ENCODE measurements around the gene AHI1. TPM values are rescaled to one million over a fixed set of nuclear protein-coding genes. Genes with fewer than 3 reads are reported as not detected.

AHI1 gene
- total RNA-seq, 1 experiment from 2014 or later: 18.8 TPM

DNA sequence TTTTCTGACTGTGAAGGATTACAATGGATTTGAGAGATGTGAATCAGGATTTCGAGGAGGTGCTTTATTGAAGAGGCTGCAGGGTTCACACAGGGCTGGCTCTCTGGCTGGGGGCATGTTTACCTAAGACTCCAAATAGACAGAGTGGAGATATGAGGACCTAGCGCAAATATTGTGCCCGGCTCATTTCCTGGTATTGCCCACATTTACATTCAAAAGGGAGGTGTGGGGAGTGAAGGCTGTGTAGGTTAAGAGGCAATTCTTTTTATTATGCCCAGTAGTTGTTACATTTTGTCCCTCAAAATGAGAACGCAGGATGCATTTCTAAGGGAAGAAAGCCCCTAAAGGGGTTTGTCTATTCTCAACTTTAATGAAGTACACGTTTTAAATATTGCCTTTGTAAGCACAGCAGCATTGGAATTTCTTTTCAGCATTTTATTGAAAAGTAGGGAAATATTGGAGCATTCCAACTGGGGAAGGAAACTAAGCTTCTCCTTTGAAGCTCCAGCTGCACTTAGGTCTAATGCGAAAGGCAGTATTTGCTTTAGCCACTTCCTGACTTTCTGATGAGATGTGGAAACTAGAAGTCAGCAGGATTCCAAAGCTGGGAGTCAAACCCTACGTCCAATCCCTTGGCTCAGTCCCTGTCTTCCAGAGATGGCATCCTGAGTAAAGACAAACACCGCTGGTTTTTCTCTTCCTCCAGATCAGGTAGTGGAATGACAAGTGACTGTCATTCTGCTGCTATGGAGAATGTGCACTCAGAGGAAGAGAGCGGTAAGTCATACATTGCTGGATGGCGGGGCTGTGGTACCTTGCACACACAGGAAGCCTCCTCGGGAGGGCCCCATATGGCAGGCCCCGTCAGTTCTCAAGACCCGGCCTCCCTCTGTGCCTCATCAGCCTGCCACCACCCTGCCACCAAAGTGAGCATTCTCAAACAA, 245.8 kb downstream of the AHI1 start:
- ATAC-seq: peak; percentile 50
- Mint-ChIP-seq H3K4me1 (peaks cover 66% of the 10 kb centered on the region), H3K27ac (peak overlapping the region; percentile 95), H3K9me3 (peaks cover 30% of the 10 kb centered on the region), H3K36me3 (no peaks in the 10 kb centered on the region; the same call in 1 of the 2 replicates), H3K27me3 (ENCODE audit: low read depth) (0 out of 2 replicates have a peak, but pooled peaks cover 3% of the 10 kb centered on the region), H3K4me3 (peak overlapping the region; percentile 33; the same call in 1 of the 2 replicates)
- POLR2A ChIA-PET: no interaction called here
- TF ChIP-seq ZNF138 (CRISPR knock-in tag; conservative IDR thresholded peaks at IDR 0.05) (no peak), FOXP1 (CRISPR knock-in tag; IDR thresholded peaks at IDR 0.05; ENCODE audit: borderline replicate concordance) (no peak), JUN (CRISPR knock-in tag; IDR thresholded peaks at IDR 0.05) (no peak), FOXK1 (CRISPR knock-in tag; IDR thresholded peaks at IDR 0.05) (no peak), ZNF396 (CRISPR knock-in tag; IDR thresholded peaks at IDR 0.05; ENCODE audit: borderline replicate concordance) (no peak), TEAD1 (CRISPR knock-in tag; IDR thresholded peaks at IDR 0.05) (no peak), KAT7 (CRISPR knock-in tag; IDR thresholded peaks at IDR 0.05; ENCODE audit: borderline replicate concordance) (no peak), FOXJ3 (CRISPR knock-in tag; IDR thresholded peaks at IDR 0.05; ENCODE audit: borderline replicate concordance) (no peak)
- TF ChIP-seq, protein P1, sequence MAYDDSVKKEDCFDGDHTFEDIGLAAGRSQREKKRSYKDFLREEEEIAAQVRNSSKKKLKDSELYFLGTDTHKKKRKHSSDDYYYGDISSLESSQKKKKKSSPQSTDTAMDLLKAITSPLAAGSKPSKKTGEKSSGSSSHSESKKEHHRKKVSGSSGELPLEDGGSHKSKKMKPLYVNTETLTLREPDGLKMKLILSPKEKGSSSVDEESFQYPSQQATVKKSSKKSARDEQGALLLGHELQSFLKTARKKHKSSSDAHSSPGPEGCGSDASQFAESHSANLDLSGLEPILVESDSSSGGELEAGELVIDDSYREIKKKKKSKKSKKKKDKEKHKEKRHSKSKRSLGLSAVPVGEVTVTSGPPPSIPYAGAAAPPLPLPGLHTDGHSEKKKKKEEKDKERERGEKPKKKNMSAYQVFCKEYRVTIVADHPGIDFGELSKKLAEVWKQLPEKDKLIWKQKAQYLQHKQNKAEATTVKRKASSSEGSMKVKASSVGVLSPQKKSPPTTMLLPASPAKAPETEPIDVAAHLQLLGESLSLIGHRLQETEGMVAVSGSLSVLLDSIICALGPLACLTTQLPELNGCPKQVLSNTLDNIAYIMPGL (CRISPR knock-in tag; IDR thresholded peaks at IDR 0.05): no peak
- TF ChIP-seq, protein P2, sequence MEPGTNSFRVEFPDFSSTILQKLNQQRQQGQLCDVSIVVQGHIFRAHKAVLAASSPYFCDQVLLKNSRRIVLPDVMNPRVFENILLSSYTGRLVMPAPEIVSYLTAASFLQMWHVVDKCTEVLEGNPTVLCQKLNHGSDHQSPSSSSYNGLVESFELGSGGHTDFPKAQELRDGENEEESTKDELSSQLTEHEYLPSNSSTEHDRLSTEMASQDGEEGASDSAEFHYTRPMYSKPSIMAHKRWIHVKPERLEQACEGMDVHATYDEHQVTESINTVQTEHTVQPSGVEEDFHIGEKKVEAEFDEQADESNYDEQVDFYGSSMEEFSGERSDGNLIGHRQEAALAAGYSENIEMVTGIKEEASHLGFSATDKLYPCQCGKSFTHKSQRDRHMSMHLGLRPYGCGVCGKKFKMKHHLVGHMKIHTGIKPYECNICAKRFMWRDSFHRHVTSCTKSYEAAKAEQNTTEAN (CRISPR knock-in tag; IDR thresholded peaks at IDR 0.05): no peak
- TF ChIP-seq, protein P3, sequence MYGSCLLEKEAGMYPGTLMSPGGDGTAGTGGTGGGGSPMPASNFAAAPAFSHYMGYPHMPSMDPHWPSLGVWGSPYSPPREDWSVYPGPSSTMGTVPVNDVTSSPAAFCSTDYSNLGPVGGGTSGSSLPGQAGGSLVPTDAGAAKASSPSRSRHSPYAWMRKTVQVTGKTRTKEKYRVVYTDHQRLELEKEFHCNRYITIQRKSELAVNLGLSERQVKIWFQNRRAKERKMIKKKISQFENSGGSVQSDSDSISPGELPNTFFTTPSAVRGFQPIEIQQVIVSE (CRISPR knock-in tag; IDR thresholded peaks at IDR 0.05; ENCODE audit: borderline replicate concordance): no peak
- TF ChIP-seq, protein P4, sequence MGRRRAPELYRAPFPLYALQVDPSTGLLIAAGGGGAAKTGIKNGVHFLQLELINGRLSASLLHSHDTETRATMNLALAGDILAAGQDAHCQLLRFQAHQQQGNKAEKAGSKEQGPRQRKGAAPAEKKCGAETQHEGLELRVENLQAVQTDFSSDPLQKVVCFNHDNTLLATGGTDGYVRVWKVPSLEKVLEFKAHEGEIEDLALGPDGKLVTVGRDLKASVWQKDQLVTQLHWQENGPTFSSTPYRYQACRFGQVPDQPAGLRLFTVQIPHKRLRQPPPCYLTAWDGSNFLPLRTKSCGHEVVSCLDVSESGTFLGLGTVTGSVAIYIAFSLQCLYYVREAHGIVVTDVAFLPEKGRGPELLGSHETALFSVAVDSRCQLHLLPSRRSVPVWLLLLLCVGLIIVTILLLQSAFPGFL (CRISPR knock-in tag; IDR thresholded peaks at IDR 0.05; ENCODE audit: borderline replicate concordance): no peak
- no peak for DNase-seq (ENCODE audit: low spot score)
- CTCF ChIA-PET: interaction anchor here (0.6 to 2.1 kb wide), 3 partner anchors 19 to 107 kb away, joined by 3 to 6 read pairs (median 5); no protein-coding TSS in a partner anchor

DNA sequence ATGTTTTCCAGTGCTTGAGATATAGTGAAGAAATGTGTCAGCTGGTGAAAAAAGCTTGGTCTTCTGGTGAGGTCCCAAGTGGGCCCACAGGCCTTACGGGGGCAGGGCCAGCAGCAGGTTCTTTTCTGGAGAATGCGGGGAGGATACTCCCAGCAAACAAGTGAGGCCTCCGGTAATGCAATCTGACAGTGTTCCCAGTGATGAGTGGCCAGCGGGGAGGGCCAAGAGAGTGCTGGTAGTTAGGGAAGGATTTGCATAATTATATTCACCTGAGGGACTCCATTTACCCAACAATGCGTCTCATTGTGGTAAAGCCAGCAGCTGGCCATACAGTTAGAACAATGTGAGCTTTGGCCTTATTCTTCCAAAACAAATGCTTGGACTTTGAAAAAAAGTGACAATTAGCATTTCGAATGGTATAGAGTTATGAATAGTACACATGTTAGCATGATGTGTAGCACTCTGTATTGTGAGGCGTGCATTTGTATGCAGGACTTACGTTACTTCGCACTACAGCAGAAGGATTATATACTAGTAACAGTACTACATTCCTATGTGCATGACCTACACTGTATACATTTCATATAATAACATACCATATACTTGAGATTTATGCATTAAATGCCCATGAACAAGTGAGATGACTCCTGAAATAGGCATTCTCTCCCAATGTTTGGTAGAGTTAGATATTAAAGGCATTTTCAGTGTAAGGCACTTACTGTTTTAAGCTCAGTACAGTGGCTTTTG, 246.6 kb downstream of the AHI1 start:
- Mint-ChIP-seq H3K27ac (peak overlapping the region; percentile 95), H3K4me3 (peak overlapping the region; percentile 33; the same call in 1 of the 2 replicates), H3K9me3 (peaks cover 32% of the 10 kb centered on the region), H3K4me1 (peaks cover 65% of the 10 kb centered on the region), H3K27me3 (ENCODE audit: low read depth) (0 out of 2 replicates have a peak, but pooled peaks cover 3% of the 10 kb centered on the region), H3K36me3 (no peaks in the 10 kb centered on the region; the same call in 1 of the 2 replicates)
- CTCF ChIA-PET: interaction anchor here (0.5 to 2.1 kb wide), 4 partner anchors 20 to 131 kb away, joined by 3 to 6 read pairs (median 5); no protein-coding TSS in a partner anchor
- ATAC-seq: peak; percentile 91
- TF ChIP-seq ZNF423 (CRISPR knock-in tag; IDR thresholded peaks at IDR 0.05) (peak; percentile 28; the same call in 1 of the 2 replicates), CREM (CRISPR knock-in tag; IDR thresholded peaks at IDR 0.05) (0 out of 2 replicates have a peak, but pooled peaks have one; percentile 44), TEAD1 (CRISPR knock-in tag; IDR thresholded peaks at IDR 0.05) (peak; percentile 69; the same call in 1 of the 2 replicates), MXD4 (CRISPR knock-in tag; IDR thresholded peaks at IDR 0.05; ENCODE audit: borderline replicate concordance) (no peak), ETV6 (CRISPR knock-in tag; IDR thresholded peaks at IDR 0.05) (peak; percentile 76)
- peak; percentile 57 for DNase-seq (ENCODE audit: low spot score)
- POLR2A ChIA-PET: no interaction called here

Data from WTC11 (cell line).